IPS-20b (cell line): ENCODE measurements around the gene PRM1.
A peak's percentile ranks its signal among the peaks of the same experiment; 100 is the strongest.

Experiments used
- H3K27ac ChIP-seq: one replicate; pipeline ENCODE4 v1.5.1; 2013; ENCODE audit warnings: low read length
- H3K27me3 ChIP-seq: 2 replicates; pipeline ENCODE4 v1.6.1; 2013; ENCODE audit warnings: mild to moderate bottlenecking, low read length, inconsistent platforms; ENCODE audit not compliant: insufficient read depth
- H3K36me3 ChIP-seq: 2 replicates; pipeline ENCODE4 v1.6.1; 2013; ENCODE audit warnings: low read depth, mild to moderate bottlenecking, inconsistent platforms, low read length, moderate library complexity; ENCODE audit not compliant: insufficient read depth
- H3K4me1 ChIP-seq: 2 replicates; pipeline ENCODE4 v1.6.1; 2013; ENCODE audit warnings: mild to moderate bottlenecking, control low read depth, inconsistent platforms, low read length, moderate library complexity; ENCODE audit not compliant: insufficient read depth
- H3K4me3 ChIP-seq: 2 replicates; pipeline ENCODE4 v1.5.1; 2013; ENCODE audit warnings: mild to moderate bottlenecking, low read length, inconsistent platforms
- H3K9ac ChIP-seq: 2 replicates; pipeline ENCODE4 v1.6.1; 2013; ENCODE audit warnings: low read depth, mild to moderate bottlenecking, inconsistent platforms, low read length, moderate library complexity
- H3K9me3 ChIP-seq: 2 replicates; pipeline ENCODE4 v1.6.1; 2013; ENCODE audit warnings: mild to moderate bottlenecking, low read depth, low read length, inconsistent platforms; ENCODE audit not compliant: insufficient read depth

PRM1 gene

GRCh38 chr16:11323551-11324336 is 42.6 kb upstream of the PRM1 start:
- no peak overlapping the region for H3K27ac ChIP-seq
- H3K9me3 ChIP-seq = no peaks in the 10 kb centered on the region
- no peaks in the 10 kb centered on the region for H3K27me3 ChIP-seq
- H3K4me3 ChIP-seq = no peak overlapping the region
- no peaks in the 10 kb centered on the region for H3K36me3 ChIP-seq
- H3K4me1 ChIP-seq = peaks cover 15% of the 10 kb centered on the region; the same call in 1 of the 2 replicates
- H3K9ac ChIP-seq = no peak overlapping the region

DNA sequence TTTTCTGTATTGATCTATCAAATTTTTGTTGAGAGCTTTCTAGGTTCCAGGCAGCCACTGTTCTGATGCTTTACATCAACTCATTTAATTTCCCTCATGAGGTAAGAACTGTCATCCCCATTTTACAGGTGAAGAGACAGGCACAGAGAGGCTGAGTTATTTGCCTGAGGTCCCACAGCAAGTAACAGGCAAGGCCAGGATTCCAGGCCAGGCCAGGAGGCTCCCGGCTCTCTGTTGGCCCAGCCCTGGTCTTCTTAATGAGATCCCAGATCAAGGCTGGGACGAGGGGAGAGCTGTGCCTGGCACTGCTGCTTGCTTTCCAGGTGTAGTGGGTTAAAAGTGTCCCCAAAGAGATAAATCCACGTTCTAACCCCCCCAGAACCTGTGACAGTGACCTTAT is 41.7 kb upstream of the PRM1 start:
- H3K4me3 ChIP-seq = no peak overlapping the region
- H3K27me3 ChIP-seq = no peaks in the 10 kb centered on the region
- H3K9ac ChIP-seq = no peak overlapping the region
- H3K36me3 ChIP-seq = no peaks in the 10 kb centered on the region
- no peaks in the 10 kb centered on the region for H3K9me3 ChIP-seq
- H3K27ac ChIP-seq = no peak overlapping the region
- peaks cover 8% of the 10 kb centered on the region; the same call in 1 of the 2 replicates for H3K4me1 ChIP-seq

DNA sequence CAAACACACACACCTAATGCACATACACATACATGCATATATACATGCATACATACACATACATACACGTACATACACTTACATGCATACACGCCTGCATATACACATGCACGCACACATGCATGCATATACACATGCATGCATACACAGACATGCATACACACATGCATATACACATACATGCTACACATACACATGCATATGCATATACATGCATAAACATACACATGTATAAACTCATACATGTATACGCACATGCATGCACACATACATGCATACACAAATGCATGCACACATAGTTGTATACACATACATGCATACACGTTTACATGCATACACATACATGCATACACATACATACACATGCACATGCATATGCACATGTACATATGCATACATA is 40.5 kb upstream of the PRM1 start:
- Histone ChIP-seq H3K4me3 (no peak overlapping the region), H3K4me1 (peaks cover 3% of the 10 kb centered on the region; the same call in 1 of the 2 replicates), H3K9me3 (no peaks in the 10 kb centered on the region), H3K36me3 (no peaks in the 10 kb centered on the region), H3K27ac (no peak overlapping the region), H3K9ac (no peak overlapping the region), H3K27me3 (no peaks in the 10 kb centered on the region)

DNA sequence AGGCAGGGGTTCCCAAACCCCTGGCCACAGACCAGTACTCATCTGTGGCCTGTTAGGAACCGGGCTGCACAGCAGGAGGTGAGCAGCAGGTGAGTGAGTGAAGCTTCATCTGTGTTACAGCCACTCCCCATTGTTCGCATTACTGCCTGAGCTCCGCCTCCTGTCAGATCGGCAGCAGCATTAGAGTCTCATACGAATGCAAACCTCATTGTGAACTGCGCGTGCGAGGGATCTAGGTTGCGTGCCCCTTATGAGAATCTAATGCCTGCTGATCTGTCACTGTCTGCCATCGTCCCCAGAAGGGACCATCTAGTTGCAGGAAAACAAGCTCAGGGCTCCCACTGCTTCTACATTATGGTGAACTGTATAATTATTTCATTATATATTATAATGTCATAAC is 39.0 kb upstream of the PRM1 start:
- no peaks in the 10 kb centered on the region for H3K9me3 ChIP-seq
- no peaks in the 10 kb centered on the region for H3K36me3 ChIP-seq
- no peaks in the 10 kb centered on the region for H3K27me3 ChIP-seq
- H3K4me1 ChIP-seq = peaks cover 11% of the 10 kb centered on the region
- no peak overlapping the region for H3K27ac ChIP-seq
- H3K9ac ChIP-seq = no peak overlapping the region
- H3K4me3 ChIP-seq = no peak overlapping the region

- Histone ChIP-seq H3K27ac (no peak overlapping the region), H3K4me1 (peaks cover 16% of the 10 kb centered on the region), H3K4me3 (no peak overlapping the region), H3K36me3 (no peaks in the 10 kb centered on the region), H3K9ac (no peak overlapping the region), H3K9me3 (no peaks in the 10 kb centered on the region), H3K27me3 (no peaks in the 10 kb centered on the region)
Observed at GRCh38 chr16:11319529-11320146, 38.5 kb upstream of the PRM1 start.

DNA sequence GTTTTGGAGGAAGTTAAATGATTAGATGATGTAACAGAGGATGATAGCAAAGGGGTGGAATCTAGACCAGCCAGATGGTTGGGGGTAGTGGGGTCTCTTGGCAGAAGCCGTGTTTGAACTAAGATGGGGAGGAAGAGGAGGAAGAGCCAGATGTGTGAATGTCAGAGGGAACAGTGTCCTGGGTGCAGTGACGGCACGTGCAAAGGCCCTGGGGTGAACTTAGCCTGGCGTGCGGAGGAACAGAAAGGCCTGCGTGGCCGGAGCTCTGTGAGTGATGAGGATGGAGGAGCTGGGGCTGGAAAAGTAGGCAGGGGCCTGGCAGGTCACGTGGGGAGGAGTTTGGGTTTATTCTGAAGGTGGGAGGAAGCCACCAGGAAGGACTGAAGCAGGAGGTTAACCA is 37.7 kb upstream of the PRM1 start:
- Histone ChIP-seq H3K9me3 (no peaks in the 10 kb centered on the region), H3K4me1 (peaks cover 22% of the 10 kb centered on the region), H3K36me3 (no peaks in the 10 kb centered on the region), H3K4me3 (no peak overlapping the region), H3K27ac (no peak overlapping the region), H3K9ac (no peak overlapping the region), H3K27me3 (no peaks in the 10 kb centered on the region)

GRCh38 chr16:11316331-11317015 is 35.3 kb upstream of the PRM1 start:
- H3K4me1 ChIP-seq = peaks cover 37% of the 10 kb centered on the region
- H3K9me3 ChIP-seq = no peaks in the 10 kb centered on the region
- H3K9ac ChIP-seq = peak overlapping the region; percentile 71; the same call in 1 of the 2 replicates
- H3K4me3 ChIP-seq = peak overlapping the region; percentile 52
- H3K27ac ChIP-seq = peak overlapping the region; percentile 77
- H3K36me3 ChIP-seq = no peaks in the 10 kb centered on the region
- no peaks in the 10 kb centered on the region for H3K27me3 ChIP-seq

DNA sequence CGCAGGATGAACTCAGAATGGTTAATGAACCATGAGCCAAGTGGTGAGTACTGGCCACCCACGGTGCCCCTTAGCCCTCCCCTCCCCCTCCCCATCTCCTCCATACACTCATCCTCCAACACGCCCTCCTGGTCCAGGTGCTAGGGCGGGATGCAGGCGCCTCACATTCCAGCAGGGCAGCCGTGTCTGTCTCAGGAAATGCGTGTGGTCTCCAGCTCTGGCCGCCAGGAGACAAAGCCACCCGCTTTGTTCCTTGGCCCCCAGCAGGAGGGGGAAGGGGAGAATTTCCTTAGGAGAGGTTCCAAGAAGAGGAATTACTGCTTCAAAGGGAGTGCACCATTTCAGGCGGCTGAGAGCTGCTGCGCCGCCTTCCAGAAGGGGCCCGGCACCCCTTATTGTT is 34.4 kb upstream of the PRM1 start:
- H3K27ac ChIP-seq = peak overlapping the region; percentile 88
- peak overlapping the region; percentile 71; the same call in 1 of the 2 replicates for H3K9ac ChIP-seq
- H3K36me3 ChIP-seq = no peaks in the 10 kb centered on the region
- no peaks in the 10 kb centered on the region for H3K9me3 ChIP-seq
- H3K4me3 ChIP-seq = peak overlapping the region; percentile 52; the same call in 1 of the 2 replicates
- no peaks in the 10 kb centered on the region for H3K27me3 ChIP-seq
- peaks cover 37% of the 10 kb centered on the region for H3K4me1 ChIP-seq

DNA sequence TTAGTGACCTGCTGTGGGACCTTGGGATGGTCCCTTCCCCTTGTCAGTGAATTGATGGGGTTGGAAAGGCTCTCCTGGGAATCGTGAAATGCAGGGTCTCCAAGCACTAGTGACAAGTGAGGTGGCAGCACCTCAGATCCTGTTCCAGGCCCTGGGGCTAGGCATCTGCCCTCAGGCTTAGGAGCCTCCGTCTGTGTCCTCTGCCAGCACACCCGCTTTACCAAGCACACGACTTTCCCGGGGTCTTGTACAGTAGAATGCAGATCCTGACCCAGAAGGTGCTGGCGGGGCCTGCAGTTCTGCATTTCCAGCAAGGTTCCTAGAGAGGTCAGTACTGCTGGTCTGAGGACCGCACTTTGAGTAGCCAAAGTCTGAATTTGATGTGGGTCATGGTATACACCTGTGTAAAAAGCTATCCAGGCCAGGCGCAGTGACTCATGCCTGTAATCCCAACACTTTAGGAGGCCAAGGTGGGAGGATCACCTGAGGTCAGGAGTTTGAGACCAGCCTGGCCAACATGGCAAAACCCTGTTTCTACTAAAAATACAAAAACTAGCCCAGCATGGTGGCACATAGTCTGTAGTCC is 33.3 kb upstream of the PRM1 start:
- Histone ChIP-seq H3K27ac (peak overlapping the region; percentile 88), H3K9me3 (no peaks in the 10 kb centered on the region), H3K9ac (peak overlapping the region; percentile 13; the same call in 1 of the 2 replicates), H3K36me3 (no peaks in the 10 kb centered on the region), H3K4me3 (no peak overlapping the region), H3K4me1 (peaks cover 40% of the 10 kb centered on the region), H3K27me3 (no peaks in the 10 kb centered on the region)

- Histone ChIP-seq H3K27ac (peak overlapping the region; percentile 73), H3K9ac (peak overlapping the region; percentile 65; the same call in 1 of the 2 replicates), H3K9me3 (no peaks in the 10 kb centered on the region), H3K4me3 (peak overlapping the region; percentile 43; the same call in 1 of the 2 replicates), H3K4me1 (peaks cover 40% of the 10 kb centered on the region), H3K36me3 (no peaks in the 10 kb centered on the region), H3K27me3 (no peaks in the 10 kb centered on the region)
Observed at GRCh38 chr16:11313493-11314308, 32.6 kb upstream of the PRM1 start.
